GM13977 (cell line): ENCODE results near the gene ACP3.

Experiments
- DNase-seq: peaks from one replicate; pipeline ENCODE4 v3.0.0; 2012; ENCODE audit warnings: low spot score
- in situ Hi-C: fragments of 300-500 bp; cut with MboI; formaldehyde crosslinking; loops from one replicate; pipeline ENCODE4 v1.12.0; 2022; ENCODE audit warnings: low sequenced_read_pairs, low pct_unique_long_range_greater_than_20kb, mixed read lengths, inconsistent platforms; ENCODE audit not compliant: unreplicated experiment
- TF ChIP-seq, protein P1 (sequence below): IDR thresholded peaks from 2 replicates; pipeline ENCODE4 v1.5.1; 2012; ENCODE audit warnings: mild to moderate bottlenecking, control low read depth; ENCODE audit not compliant: insufficient read depth; ENCODE audit errors: extremely low read depth, missing control alignments

ACP3 gene

GRCh38 chr3:132401255-132401654 is 84.0 kb downstream of the ACP3 start:
- DNase-seq: no peak
- TF ChIP-seq, protein P1, sequence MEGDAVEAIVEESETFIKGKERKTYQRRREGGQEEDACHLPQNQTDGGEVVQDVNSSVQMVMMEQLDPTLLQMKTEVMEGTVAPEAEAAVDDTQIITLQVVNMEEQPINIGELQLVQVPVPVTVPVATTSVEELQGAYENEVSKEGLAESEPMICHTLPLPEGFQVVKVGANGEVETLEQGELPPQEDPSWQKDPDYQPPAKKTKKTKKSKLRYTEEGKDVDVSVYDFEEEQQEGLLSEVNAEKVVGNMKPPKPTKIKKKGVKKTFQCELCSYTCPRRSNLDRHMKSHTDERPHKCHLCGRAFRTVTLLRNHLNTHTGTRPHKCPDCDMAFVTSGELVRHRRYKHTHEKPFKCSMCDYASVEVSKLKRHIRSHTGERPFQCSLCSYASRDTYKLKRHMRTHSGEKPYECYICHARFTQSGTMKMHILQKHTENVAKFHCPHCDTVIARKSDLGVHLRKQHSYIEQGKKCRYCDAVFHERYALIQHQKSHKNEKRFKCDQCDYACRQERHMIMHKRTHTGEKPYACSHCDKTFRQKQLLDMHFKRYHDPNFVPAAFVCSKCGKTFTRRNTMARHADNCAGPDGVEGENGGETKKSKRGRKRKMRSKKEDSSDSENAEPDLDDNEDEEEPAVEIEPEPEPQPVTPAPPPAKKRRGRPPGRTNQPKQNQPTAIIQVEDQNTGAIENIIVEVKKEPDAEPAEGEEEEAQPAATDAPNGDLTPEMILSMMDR: no peak
- in situ Hi-C loops: loop anchor here (5.0 kb wide), 1 partner anchor 54 kb away; no protein-coding TSS in a partner anchor

DNA sequence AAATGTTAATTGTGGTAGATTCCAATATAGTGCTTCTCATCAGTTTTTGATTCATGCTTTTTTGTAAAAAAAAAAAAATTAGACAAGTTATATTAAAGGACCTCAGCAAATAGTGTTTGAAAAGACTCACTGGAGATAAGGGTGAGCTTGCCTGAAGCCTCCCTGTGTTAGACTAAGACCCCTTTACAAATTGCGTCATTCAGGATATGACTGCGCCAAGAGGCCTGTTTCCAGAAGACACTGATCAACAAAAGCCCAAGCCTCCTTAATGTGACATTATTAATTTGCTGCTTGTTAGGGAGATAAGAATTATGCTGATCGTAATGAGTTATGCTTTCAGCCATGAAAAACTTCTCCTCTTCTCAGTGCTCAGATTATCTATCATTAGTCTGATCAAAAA is 87.1 kb downstream of the ACP3 start:
- in situ Hi-C loops: loop anchor here (5.0 kb wide), 1 partner anchor 57 kb away; no protein-coding TSS in a partner anchor
- TF ChIP-seq, protein P1: no peak
- no peak for DNase-seq

DNA sequence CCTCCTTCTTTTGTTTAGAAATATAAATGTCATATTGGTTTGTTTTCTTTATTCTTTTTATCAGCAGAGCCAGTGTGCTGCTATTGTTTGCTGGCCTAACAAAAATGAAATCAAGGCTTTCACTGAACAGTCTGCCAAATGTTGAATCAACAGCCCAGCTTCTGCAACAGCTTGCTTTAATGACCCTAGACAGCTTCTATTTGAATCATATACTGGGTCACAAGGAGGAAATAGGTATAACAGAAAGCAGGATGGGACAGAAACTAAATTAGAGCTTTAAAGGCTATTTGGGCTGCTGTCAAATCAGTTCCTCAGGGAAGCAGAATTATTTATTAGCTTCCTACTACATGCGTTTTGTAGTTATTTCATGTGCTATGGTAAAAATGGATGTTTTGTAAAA is 88.0 kb downstream of the ACP3 start:
- in situ Hi-C loops: no loop called here
- TF ChIP-seq, protein P1: no peak
- no peak for DNase-seq

- in situ Hi-C loops: no loop called here
- no peak for DNase-seq
- TF ChIP-seq, protein P1: no peak
Observed at GRCh38 chr3:132405609-132406299, 88.5 kb downstream of the ACP3 start.

- in situ Hi-C loops: no loop called here
- no peak for DNase-seq
- TF ChIP-seq, protein P1: no peak
Observed at GRCh38 chr3:132406587-132406986, 89.4 kb downstream of the ACP3 start.

- TF ChIP-seq, protein P1: no peak
- no peak for DNase-seq
- in situ Hi-C loops: no loop called here
Observed at GRCh38 chr3:132407025-132407424, 89.8 kb downstream of the ACP3 start.
